ENCODE measurements around the gene SLAMF8.

Gene SLAMF8

GRCh38 chr1:159873530-159874143 is 47.0 kb downstream of the SLAMF8 start:
- no peak for DNase-seq

- DNase-seq = no peak
Observed at GRCh38 chr1:159877695-159878444, 51.2 kb downstream of the SLAMF8 start.

- no peak for DNase-seq
Observed at GRCh38 chr1:159879136-159879535, 52.5 kb downstream of the SLAMF8 start.

- DNase-seq = no peak
Observed at GRCh38 chr1:159879977-159880376, 53.3 kb downstream of the SLAMF8 start.

- no peak for DNase-seq
Observed at GRCh38 chr1:159880430-159880829, 53.8 kb downstream of the SLAMF8 start.

- no peak for DNase-seq
Observed at GRCh38 chr1:159881622-159882526, 55.2 kb downstream of the SLAMF8 start.

- no peak for DNase-seq
Observed at GRCh38 chr1:159882527-159882862, 55.8 kb downstream of the SLAMF8 start.

GRCh38 chr1:159883134-159883533 is 56.5 kb downstream of the SLAMF8 start:
- no peak for DNase-seq

- DNase-seq = no peak
Observed at GRCh38 chr1:159884296-159884695, 57.6 kb downstream of the SLAMF8 start.
